HG02885 (cell line): Measurements from ENCODE around the gene AR.

Experiments
- ATAC-seq: cut with Tn5 transposase; IDR thresholded peaks from one replicate; pipeline ENCODE4 v1.9.1; 2021; ENCODE audit warnings: mild to moderate bottlenecking; ENCODE audit not compliant: unreplicated experiment, poor library complexity

AR gene

DNA sequence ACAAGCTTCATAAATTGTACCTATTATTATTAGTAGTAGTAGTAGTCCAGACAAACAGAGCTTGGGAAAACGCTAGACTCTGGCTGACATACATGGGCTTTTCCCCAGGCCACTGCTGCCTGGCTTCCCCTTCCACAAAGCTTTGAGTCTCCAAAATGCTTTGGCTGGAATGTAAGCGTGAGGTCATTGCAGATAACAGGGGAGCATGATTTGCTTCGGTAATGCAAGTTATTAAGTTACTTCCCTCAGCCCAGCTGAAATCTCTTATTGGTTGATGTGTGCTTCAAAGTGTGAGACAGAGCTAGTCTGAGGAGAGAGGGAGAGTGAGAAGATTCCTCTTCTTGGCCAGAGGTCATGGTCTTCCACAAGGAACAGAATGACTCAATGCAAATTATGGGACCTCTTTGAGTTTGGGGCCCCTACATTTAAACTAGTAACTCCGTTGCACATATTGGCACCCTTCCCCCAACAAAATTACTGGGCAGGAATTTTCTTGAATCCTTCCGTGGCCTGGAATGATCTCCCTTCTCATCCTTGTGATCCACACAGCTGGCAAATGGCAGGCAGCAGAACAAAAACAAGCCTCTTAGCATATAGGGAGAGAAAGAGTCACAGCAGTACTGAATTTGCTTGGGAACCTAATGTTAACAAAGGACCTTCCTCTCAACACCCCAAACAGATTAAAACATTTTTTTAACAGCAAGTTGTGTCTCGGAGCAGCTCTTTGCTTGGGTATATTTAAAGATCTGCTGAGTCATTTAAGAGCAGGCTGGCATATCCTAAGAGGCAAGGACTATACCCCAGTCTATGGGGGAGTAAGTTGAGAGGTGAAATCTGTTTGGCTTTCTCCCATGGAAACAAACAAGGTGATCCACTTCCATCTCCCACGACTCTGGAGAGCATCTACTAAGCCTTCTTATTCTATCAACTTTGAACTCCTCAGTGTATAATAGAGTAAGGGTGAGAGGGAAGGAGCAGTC lies 19.9 kb downstream of the AR start:
- no peak for ATAC-seq

DNA sequence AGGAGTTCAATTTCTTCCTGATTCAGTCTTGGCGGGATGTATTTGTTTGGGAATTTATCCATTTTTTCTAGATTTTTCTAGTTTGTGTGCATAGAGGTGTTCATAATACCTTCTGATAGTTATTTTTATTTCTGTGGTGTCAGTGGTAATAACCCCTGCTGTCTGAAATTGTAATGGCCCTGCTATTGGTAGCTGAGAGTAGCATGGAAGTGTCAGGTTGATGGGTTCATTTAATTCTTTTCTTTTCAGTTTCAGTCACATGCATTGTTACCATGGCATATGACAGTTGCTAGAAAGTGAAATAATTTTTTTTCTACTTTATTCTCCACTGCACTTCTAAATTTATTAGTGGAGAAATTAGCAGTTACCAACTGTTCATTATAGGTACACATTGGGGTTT lies 20.7 kb downstream of the AR start:
- no peak for ATAC-seq

DNA sequence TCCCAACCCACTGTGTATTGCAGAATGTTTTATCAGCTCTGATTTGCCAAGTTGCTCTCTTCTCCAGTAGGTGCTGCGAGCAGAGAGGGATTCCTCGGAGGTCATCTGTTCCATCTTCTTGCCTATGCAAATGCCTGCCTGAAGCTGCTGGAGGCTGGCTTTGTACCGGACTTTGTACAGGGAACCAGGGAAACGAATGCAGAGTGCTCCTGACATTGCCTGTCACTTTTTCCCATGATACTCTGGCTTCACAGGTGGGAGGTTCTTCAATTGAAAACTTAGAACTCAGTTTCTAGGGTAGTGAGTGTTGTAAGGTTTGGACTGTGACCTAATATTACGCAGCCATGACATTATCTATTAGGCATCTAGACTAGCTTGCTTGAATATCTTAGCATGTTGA lies 24.9 kb downstream of the AR start:
- no peak for ATAC-seq

DNA sequence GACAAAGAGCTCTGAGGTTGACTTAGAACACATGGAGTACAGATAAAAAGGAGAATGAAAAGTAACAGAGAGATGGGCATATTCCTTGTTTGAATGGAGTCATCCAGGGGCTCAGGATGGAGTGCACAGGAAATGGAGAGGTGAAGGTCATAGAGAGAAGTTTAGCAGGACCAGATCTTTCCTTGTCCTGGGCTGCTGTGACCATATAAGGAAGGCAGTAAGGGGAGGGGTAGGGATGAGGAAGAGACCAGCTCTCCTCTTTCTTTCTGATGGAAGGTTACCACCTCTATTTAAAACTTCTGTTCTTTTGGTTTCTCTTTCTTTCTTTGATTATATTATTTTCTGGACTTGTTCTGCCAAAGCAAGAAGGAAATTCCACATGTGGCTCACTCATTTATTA lies 27.0 kb downstream of the AR start:
- no peak for ATAC-seq

DNA sequence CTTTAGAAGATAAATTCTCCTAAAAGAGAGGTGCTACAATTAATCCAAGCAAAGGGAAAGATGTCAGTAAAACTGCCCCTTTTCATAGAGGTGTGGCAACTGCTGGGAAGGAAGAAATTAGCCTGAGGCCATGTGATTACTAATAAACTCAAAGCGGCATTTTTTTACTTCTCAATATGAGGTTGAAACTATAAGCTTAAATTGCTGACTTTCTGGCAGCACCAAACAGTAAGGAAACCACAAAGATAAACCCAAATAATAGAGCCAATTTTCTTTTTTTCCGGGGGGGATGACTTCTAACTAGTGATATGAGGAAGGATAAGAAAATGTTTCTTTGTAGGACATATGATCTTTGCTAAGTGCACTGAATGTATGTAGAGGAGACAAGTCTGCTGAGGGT lies 30.9 kb downstream of the AR start:
- no peak for ATAC-seq

DNA sequence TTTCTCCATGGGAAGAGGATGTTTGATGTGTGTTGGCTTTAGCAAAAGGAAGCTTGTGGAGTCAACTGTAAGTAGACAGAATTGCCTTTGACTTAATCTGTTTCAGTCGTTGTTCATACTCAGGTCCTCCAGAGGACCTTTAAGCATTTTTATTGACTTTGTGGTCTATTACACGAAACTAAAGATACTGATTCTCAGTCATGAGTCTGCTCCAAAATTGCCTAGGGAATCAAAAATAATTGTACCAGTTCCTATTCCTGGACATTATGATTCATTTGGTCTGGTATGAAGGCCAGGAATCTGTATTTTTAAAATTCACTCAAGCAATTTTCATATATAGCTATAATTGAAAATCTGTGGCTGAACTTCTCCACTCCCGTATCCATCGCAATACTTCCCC lies 38.6 kb downstream of the AR start:
- ATAC-seq = no peak

DNA sequence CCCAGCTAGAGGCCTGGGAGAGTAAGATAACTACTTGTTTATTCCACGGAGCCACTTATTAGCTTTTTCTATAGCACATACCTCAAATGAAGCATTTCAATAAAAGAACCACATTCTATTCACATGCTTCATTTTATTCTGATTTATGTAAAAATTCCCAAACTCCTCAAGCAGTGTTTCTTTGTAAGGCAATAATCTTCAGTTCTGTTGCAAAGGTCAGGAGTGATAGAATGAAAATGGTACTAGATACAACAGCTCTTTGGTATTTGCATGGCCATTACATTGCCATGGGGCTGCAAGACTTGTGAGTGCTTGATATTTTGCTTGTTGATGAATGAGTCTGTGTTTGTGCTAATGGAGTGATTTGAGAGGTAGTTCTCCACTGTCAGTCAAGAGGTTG lies 39.4 kb downstream of the AR start:
- ATAC-seq = no peak

DNA sequence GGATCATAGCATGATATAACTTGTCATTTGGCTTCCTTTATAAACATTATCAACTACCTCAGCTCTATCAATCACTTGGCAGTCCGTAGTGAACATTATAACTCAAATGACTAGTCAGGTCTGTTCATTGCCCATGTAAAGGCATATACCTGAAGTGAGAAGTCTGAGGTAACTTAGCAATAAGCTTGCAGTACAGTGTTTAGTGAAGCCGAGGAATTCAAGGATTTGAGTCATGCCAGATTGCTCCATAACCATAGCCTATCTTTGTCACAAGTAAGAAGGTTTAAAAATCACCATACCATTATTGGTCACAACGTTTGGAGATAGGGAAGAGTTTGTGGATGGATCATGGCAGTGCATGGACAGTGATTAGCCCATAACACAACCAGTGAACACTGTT lies 41.6 kb downstream of the AR start:
- ATAC-seq = no peak

DNA sequence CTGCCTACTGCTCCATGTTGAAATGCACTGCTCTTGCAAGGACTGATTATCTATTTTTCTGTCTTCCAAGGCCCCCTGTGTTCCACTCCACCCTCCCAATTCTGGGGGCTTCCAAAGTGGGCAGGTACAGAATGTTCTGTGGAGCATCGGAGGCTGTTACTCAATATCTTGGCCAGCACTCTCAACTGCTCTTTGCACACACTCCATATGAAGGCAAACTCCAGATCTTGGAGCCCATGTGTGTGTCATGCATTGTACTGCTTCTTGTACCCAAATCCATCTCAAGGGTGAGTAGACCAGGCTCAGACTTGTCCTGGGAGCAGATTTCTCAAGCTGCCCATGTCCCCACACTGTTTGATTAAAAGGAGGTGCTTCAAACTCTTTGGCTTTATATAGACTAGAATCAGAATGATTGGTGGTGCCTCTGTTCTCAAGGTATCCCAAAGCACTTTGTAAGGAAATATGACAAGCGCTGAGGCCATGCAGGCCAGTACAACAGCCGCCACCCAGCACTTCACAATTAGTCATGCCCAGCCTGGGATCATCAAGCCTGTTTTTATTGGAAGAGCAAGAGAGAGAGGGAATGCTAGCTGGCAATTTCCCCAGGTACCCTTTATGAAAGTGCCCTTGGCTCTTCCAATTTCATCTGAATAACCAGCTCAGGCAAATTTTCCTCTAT lies 44.3 kb downstream of the AR start:
- ATAC-seq = no peak

DNA sequence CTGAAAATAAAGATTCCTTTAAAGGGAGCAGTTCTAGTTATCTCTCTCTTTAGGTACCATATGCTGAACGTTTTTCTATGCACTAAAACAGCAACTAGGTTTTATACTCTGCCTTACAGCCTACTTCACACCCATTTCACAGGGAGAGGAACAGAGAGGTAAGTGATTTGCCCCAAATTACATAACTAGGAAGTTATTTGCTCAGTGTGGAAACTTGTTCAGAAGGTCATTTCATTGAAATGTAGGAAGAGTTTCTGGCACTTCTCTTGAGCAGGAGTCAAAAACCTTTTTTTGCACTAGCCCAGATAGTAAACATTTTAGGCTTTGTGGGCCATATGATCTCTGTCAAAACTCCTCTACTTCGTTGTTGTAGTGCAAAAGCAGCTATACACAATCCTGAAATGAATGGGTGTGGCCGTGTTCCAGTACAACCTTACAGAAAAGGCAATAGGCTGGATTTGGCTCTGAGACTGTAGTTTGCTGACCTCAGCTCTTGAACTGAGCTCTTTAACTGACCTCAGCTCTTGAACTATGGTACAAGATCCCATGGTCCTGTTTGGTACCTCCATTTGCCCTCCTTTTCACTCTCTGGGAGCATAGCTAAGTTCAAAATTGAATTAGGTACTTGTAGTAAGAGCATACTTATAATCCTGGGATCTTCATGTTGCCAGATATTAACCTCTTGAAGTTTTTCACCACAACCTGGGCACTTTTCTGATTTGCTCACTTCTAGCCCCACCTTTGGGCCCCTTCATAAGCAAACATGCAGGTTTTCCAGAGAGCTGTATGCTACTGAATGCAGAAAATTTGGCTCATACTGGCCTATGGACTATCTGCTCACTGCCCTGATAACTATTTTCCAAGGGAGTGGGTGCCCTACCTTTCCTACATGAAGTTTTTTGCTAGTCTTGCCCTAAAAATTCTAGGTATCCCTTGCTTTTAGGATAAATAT lies 53.3 kb downstream of the AR start:
- no peak for ATAC-seq

DNA sequence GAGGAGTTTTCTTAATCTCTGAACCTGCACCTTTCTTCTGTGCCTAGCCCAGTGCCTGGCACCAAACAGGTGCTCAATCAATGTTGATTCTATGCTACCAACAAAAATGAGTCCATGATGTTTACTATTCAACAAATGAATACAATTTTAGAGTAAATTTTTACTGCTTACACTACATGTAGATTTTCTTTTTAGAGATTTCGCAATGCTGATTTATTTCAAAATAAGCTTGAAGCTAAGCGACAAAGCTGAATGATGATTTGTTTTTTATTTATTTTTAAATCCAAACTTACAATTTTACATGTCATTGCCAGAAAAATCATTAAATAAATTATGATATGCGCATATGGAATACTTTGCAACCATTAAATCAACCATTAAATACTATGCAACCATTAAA lies 55.7 kb downstream of the AR start:
- no peak for ATAC-seq

DNA sequence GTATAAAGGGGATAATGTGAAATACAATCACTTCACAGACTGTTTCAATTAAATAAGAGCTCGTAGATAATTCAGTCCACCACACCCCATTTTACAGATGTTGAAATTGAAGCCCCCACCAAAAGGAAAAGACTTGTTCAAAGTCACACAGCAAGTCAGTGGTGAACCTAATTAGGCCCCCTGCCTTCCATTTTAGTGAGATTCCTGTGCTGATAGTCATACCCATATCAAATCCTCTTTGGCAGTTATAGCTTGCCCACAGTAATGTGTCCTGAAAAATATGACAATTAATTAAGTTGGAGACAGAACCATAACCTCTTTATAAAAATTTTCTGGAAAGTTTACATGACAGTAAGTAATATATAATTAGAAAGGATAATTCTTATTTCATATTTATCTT lies 58.0 kb downstream of the AR start:
- no peak for ATAC-seq

DNA sequence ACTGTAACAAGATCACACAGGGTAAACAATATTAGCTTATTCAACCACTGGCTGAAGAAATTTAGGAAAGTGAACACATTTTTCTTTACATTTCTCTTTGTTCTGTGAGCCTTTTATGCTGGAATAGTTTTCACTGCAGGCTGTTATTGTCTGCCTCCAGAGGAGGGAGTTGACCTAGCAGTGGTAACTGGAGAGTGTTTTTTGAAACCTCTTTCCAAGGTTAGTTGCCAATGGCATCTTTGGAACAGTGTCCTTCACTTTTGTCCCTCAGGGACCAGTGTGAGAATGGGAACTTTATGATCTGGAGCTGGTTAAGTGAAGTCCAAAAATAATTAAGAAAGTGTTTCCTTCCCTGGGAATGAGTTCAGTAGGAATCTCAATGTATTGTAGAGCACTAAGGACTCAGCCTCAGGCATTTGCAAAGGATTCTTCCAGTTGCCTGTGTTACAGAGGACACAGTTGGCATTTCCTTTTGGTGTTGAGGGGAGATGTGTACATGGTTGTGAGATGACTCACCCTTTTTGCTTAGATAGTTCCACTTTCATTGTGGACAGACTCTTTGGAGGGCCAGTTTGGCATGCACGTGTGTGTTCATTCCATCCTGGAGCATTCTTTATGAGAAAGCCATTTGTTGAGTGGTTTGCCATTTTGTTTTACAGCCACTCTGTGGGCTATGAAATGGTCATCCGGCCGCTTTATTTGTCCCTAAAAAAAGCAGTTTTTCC lies 61.3 kb downstream of the AR start:
- ATAC-seq = no peak

DNA sequence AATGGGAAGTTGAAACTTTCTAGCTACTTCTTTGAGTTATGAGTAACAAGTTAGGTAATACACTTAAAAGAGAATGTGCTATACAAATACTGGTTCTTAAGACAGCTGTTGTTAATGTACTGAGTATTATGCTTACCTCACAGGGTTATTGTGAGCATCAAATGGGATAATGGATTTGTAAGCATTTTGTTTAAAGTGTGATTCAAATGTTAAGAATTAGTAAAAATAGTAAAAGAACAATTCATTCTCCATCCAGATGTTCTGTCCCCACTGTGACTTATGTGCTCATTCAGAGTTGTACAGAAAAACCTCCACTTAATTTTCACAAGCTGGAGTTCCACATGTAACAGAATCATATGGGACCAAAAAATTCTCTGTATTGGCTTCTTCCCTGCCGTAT lies 63.6 kb downstream of the AR start:
- ATAC-seq = no peak

DNA sequence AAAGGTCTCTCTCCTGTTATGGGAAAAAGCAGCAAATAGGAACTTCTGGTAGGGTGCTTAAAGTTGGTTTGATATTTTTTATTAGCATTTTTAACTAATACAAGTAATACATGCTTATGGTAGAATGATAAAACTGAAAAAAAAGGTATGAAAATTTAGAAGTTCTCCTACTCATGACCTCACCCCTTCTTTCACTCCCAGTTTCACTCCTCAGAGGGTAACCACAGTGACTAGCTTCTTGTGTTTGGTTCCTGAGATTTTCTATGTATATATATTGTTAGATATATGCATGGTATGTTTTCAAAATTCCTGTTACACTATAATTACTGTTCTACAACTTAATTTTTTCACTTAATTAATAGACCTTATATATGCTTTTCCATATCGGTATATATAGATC lies 66.5 kb downstream of the AR start:
- ATAC-seq = no peak

DNA sequence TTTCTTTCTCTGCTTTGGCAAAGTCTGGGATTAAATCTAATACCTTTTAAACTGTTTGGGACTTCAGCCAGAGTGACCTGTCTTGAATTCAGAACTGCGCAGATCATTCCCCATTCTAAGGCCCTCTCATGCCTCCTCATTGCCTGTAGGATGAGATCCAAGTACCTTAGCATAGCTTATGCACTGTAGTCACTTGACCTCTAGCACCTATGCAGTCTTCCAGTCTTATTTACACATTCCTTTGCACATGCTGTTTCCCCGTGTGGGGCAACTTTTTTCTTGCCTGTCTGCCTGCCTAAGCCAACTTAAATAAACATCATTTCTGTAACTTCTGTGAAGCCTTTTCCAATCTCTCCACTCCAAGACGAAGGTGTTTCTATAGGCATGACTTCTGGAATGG lies 68.4 kb downstream of the AR start:
- ATAC-seq = no peak

DNA sequence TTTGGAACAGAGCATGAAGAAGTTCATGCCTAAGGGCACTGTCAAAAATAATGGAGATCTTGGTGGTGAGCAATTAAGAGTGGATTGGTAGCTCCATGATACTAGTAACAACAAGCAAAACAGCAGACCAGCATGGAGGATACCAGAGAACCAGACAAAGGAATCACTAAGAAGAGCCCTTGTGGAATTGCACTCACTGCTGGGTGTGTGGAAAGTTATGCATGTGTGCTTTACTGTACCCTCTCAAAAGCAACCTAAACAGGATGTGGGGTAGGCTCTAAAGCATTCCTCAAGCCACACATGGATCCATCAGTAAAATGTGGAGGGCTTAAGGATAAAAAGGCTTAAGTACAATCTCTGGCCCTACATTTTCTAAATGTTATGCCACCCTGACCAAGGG lies 69.5 kb downstream of the AR start:
- ATAC-seq = no peak

DNA sequence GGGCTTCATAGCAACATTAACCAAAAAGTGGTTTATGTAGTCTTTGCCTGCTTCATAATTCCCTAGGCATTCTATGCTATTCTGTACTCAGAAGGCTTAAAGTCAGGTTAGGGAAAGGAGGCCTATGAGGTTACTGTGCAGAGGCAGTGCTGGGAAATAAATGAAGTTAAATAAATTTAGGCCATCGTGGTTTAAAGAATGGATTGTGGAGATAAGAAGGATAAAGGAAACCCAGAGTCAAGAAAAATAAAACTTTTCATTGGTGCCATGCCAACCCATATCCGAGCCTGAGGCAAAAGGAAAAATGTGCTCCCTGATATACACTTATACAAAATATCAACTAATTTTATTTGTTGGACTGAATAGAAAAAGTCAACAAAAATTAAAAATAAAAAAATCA lies 70.2 kb downstream of the AR start:
- no peak for ATAC-seq

DNA sequence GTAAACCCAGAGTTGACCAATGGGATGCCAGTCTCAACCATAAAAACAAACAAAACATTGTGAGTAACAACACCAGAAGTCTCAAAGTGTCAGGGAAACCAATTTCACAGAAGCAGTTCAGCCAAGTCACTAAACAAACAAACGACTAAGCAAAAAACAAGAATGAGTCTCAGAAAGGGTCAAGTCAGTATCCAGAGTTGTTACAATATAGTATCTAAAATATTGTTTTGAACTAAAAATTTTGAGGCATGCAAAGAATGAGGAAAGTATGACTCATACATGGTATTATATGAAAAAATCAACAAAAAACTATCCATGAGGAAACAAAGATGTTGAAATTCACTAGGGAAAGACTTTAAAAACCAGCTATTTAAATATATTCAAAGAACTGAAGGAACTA lies 70.6 kb downstream of the AR start:
- no peak for ATAC-seq

DNA sequence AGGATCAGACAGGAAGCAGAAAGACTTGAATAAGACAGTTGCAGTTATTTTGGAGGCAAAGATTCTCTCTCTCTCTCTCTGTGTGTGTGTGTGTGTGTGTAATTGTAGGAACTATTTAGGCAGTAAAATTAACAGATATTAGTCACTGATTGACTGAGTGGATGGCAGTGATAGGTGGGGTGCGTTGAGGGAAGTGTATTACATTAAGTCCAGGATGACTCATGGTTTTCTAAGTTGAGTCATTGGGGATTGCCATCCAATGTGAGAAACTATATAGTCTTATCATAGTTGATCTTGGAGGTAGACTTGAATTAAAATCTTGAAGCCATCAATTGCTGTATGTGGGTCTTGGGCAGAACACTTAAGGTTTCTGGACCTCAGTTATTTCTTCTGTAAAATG lies 75.4 kb downstream of the AR start:
- ATAC-seq = no peak
